Measurements from ENCODE around the gene CDH23.

- TF ChIP-seq YY1 (IDR thresholded peaks at IDR 0.05; ENCODE audit: insufficient read depth, insufficient read length) (no peak), ZNF274 (IDR thresholded peaks at IDR 0.05; ENCODE audit: low read depth, low read length) (no peak), SUZ12 (IDR thresholded peaks at IDR 0.05; ENCODE audit: extremely low read depth, insufficient read depth, insufficient read length) (no peak)
Observed at GRCh38 chr10:71576842-71577241, 180.1 kb downstream of the CDH23 start.

All from NT2/D1 (cell line).